ENCODE data around the gene MTHFD2L. TPM values are rescaled to one million over a fixed set of nuclear protein-coding genes. Genes with fewer than 3 reads are reported as not detected.

The MTHFD2L gene
- total and polyA plus RNA-seq, 9 of the 15 experiments (the other 6 are each of a cell fraction or from before 2014, with no cell fraction given): 10.0 to 39.0 (median 26.0) TPM

DNA sequence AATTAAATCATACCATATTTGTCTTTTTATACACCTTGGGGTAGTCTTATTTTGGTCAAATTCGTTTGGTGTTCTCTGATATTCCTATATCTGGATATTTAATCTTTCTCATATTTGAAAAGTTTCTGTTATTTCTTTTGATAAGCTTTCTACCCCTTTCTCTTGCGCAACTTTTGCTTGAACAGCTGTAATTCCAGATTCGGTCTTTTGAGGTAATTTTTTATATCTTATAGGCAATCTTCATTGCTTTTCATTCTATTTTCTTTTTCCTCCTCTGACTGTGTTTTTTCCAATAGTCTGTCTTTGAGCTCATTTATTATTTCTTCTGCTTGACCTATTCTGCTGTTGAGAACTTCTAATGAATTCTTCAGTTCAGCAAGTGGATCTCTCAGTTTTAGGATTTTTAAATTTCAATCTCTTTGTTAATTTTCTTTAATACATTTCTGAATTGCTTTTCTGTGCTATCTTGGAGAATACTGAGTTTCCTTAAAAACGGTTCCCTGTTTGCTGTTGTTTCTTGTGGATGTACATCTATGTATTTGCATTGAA lies 11.3 kb upstream of the MTHFD2L start (continued):
- TF ChIP-seq, protein P1, sequence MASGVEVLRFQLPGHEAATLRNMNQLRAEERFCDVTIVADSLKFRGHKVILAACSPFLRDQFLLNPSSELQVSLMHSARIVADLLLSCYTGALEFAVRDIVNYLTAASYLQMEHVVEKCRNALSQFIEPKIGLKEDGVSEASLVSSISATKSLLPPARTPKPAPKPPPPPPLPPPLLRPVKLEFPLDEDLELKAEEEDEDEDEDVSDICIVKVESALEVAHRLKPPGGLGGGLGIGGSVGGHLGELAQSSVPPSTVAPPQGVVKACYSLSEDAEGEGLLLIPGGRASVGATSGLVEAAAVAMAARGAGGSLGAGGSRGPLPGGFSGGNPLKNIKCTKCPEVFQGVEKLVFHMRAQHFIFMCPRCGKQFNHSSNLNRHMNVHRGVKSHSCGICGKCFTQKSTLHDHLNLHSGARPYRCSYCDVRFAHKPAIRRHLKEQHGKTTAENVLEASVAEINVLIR (CRISPR knock-in tag; IDR thresholded peaks at IDR 0.05): no peak
- TF ChIP-seq, protein P2, sequence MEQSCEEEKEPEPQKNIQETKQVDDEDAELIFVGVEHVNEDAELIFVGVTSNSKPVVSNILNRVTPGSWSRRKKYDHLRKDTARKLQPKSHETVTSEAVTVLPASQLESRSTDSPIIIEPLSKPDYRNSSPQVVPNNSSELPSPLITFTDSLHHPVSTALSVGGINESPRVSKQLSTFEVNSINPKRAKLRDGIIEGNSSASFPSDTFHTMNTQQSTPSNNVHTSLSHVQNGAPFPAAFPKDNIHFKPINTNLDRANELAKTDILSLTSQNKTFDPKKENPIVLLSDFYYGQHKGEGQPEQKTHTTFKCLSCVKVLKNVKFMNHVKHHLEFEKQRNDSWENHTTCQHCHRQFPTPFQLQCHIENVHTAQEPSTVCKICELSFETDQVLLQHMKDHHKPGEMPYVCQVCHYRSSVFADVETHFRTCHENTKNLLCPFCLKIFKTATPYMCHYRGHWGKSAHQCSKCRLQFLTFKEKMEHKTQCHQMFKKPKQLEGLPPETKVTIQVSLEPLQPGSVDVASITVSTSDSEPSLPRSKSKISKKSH (CRISPR knock-in tag; IDR thresholded peaks at IDR 0.05): 0 out of 2 replicates have a peak, but pooled peaks have one; percentile 14
- TF ChIP-seq MXD1 (CRISPR knock-in tag; IDR thresholded peaks at IDR 0.05; ENCODE audit: borderline replicate concordance, poor library complexity, severe bottlenecking) (no peak), ZNF408 (CRISPR knock-in tag; IDR thresholded peaks at IDR 0.05; ENCODE audit: low read depth) (no peak), IRF9 (tag; IDR thresholded peaks at IDR 0.05) (peak; percentile 68), NELFE (IDR thresholded peaks at IDR 0.05; ENCODE audit: insufficient read depth, insufficient read length) (no peak), POLR2AphosphoS5 (IDR thresholded peaks at IDR 0.05; ENCODE audit: control insufficient read depth, insufficient read depth, low read depth, low read length) (no peak), TRIM24 (IDR thresholded peaks at IDR 0.05) (peak; percentile 67 to 74; a peak in 3 of 4 replicates)

All from K562 (cell line).